ENCODE data around the gene PGC. TPM values are rescaled to one million over a fixed set of nuclear protein-coding genes. Genes with fewer than 3 reads are reported as not detected.

The PGC gene
- total and polyA plus RNA-seq, 2 of the 8 experiments (the other 6 are each of a cell fraction or from before 2014, with no cell fraction given) = 0.09 TPM; not detected in 1

DNA sequence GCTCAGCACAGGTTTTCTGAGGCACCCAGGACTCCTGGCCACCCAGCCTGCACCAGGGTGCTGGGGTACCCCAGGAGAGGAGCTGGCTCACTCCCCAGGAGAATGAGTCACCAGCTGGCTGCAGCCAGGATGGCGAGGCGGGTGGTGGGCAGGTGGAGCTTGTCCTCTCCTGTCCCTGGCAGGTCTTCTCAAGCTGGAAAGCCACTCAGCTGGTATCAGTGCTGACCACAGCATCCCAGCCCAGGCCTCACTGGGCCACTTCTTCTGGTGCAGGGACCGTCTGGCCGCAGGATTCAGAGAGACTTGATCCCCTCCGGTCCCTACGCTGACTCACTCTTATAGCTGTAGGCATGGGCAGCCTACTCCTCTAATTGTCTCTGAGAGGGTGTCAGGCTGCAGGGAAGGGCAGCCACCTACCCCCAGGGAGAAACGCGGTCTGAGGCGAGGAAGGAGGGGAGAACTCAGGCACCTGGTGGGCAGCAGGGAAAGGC lies 34.0 kb downstream of the PGC start:
- Histone ChIP-seq H3K79me2 (ENCODE audit: control insufficient read depth in 1 of 2, insufficient read depth in 2 of 2, low read length in 2 of 2) (no peaks in the 10 kb centered on the region), H3K9ac (replicated peaks in 1 of 4; ENCODE audit: extremely low read depth in 1 of 4, low read depth in 3 of 4, low read length in 3 of 4) (no peak overlapping the region), H3K9me3 (ENCODE audit: insufficient read depth in 2 of 2, low read depth in 1 of 2, low read length in 1 of 2) (no peaks in the 10 kb centered on the region), H2BK120ac (replicated peaks; ENCODE audit: low read depth, low read length) (no peak overlapping the region), H4K91ac (replicated peaks; ENCODE audit: insufficient read length, low read length) (no peak overlapping the region), H3K18ac (ENCODE audit: extremely low read depth, low read length) (no peak overlapping the region), H3K27ac (ENCODE audit: low read depth, low read length) (no peak overlapping the region), H2AK5ac (ENCODE audit: low read depth, low read length) (no peak overlapping the region), H3K14ac (ENCODE audit: insufficient read length) (no peak overlapping the region), H3K23ac (ENCODE audit: insufficient read length) (no peak overlapping the region), H3K79me1 (ENCODE audit: low read depth, low read length) (no peaks in the 10 kb centered on the region), H3K56ac (replicated peaks; ENCODE audit: insufficient read length, low read depth, low read length) (no peak overlapping the region), H3K36me3 (ENCODE audit: control insufficient read depth in 2 of 4, insufficient read depth in 4 of 4, low read length in 3 of 4) (no peaks in the 10 kb centered on the region), H2BK15ac (ENCODE audit: low read length) (peak overlapping the region; percentile 53; the same call in 1 of the 2 replicates), H3K4me1 (replicated peaks in 1 of 4; ENCODE audit: control insufficient read depth in 3 of 4, insufficient read depth in 4 of 4, low read length in 3 of 4) (peaks cover 0 to 3% (median 0%) of the 10 kb centered on the region in 4 experiments; a peak in 1 of 7 replicates), H4K8ac (ENCODE audit: extremely low read depth, insufficient read depth, low read length) (no peak overlapping the region), H3K23me2 (ENCODE audit: low read depth, low read length) (peaks cover 4% of the 10 kb centered on the region; the same call in 1 of the 2 replicates), H3K4me3 (ENCODE audit: extremely low read depth in 1 of 4, insufficient read depth in 2 of 4, low read depth in 3 of 4, low read length in 4 of 4) (no peak overlapping the region), H2BK20ac (ENCODE audit: low read length) (no peak overlapping the region), H3K4ac (replicated peaks; ENCODE audit: insufficient read length, low read depth, low read length) (no peak overlapping the region), H4K20me1 (replicated peaks in 1 of 2; ENCODE audit: control insufficient read depth in 1 of 2, insufficient read depth in 2 of 2, low read length in 2 of 2) (peaks cover 0 to 2% of the 10 kb centered on the region in 2 experiments), H2BK12ac (ENCODE audit: low read depth, low read length) (no peak overlapping the region), H3K27me3 (replicated peaks in 1 of 4; ENCODE audit: control insufficient read depth in 3 of 4, extremely low read depth in 1 of 4, insufficient read depth in 3 of 4, low read length in 3 of 4) (no peaks in the 10 kb centered on the region; a peak in 1 of 7 replicates), H3K4me2 (ENCODE audit: insufficient read depth in 1 of 2, low read depth in 2 of 2, low read length in 2 of 2) (no peak overlapping the region), H4K5ac (ENCODE audit: insufficient read length, low read depth, low read length) (no peak overlapping the region), H2AFZ (ENCODE audit: low read length) (no peak overlapping the region), H2BK5ac (ENCODE audit: low read depth, low read length) (no peak overlapping the region)
- CTCF ChIA-PET (ENCODE audit: partially characterized antibody) = interaction anchor here (0.6 to 3.4 kb wide), 8 partner anchors 8 to 345 kb away, joined by 3 to 10 read pairs (median 6); no protein-coding TSS in a partner anchor
- DNase-seq (ENCODE audit: low read depth in 1 of 2, low spot score in 2 of 2) = no peak
- POLR2A ChIA-PET (ENCODE audit: partially characterized antibody) = no interaction called here
- TF ChIP-seq, protein P1, sequence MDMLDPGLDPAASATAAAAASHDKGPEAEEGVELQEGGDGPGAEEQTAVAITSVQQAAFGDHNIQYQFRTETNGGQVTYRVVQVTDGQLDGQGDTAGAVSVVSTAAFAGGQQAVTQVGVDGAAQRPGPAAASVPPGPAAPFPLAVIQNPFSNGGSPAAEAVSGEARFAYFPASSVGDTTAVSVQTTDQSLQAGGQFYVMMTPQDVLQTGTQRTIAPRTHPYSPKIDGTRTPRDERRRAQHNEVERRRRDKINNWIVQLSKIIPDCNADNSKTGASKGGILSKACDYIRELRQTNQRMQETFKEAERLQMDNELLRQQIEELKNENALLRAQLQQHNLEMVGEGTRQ (IDR thresholded peaks at IDR 0.05; ENCODE audit: low read length) = no peak
- TF ChIP-seq, protein P2, sequence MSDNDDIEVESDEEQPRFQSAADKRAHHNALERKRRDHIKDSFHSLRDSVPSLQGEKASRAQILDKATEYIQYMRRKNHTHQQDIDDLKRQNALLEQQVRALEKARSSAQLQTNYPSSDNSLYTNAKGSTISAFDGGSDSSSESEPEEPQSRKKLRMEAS (IDR thresholded peaks at IDR 0.05) = no peak
- no peak for FAIRE-seq
- 84% methylated on average over 9 of the region's 9 CpGs; no CpG with 5 or more reads in 1 of the 2 experiments for WGBS, 2 experiments (ENCODE audit: extremely low coverage in 1 of 2, insufficient coverage in 1 of 2, insufficient read length in 1 of 2, insufficient replicate concordance in 2 of 2, low coverage in 1 of 2, low lambda C conversion rate in 2 of 2, missing lambda C conversion rate in 1 of 2)

Data from H1 (cell line).